Motor neuron (in vitro differentiated cells): ENCODE measurements around the gene FLNC. TPM values are rescaled to one million over a fixed set of nuclear protein-coding genes. Genes with fewer than 3 reads are reported as not detected.

Source experiments
- total RNA-seq, 8 experiments: library from RNA; unstranded; fragments of 300-600 nt; gene quantifications; 2 replicates each; pipeline versions ENCODE4 v1.2.3 to v1.2.4, GENCODE V29; 2022

FLNC gene
- total RNA-seq, 8 experiments from 2014 or later, result 1.7 to 157 (median 25.9) TPM

Other genes starting within 250 kb of the FLNC start
- 1 to 10 TPM in 5 of 8 experiments, under 1 TPM in 3; 0.50 to 3.6 (median 1.1) TPM for gene GARIN1A, start 158.1 kb upstream of the FLNC start, total RNA-seq
- 100 to 1,000 TPM in 4 of 8 experiments, 10 to 100 TPM in 4; 66.8 to 449 (median 126) TPM for gene CALU, start 91.0 kb upstream of the FLNC start, total RNA-seq
- under 1 TPM in 5 of 8 experiments, not detected in 3; 0.27 to 0.78 (median 0.43) TPM for gene OPN1SW, start 54.6 kb upstream of the FLNC start, total RNA-seq
- gene CCDC136, start 38.4 kb upstream of the FLNC start, total RNA-seq, result 10 to 100 TPM in 7 of 8 experiments, 1 to 10 TPM in 1; 3.7 to 99.4 (median 23.1) TPM
- gene ATP6V1F, start 32.5 kb downstream of the FLNC start, total RNA-seq, result 100 to 1,000 TPM; 145 to 455 (median 235) TPM
- 1 to 10 TPM in 2 of 8 experiments, under 1 TPM in 6; 0.22 to 1.5 (median 0.32) TPM for gene KCP, start 80.3 kb downstream of the FLNC start, total RNA-seq
- gene IRF5, start 107.5 kb downstream of the FLNC start, total RNA-seq, result 1 to 10 TPM in 2 of 8 experiments, under 1 TPM in 6; 0.21 to 5.6 (median 0.65) TPM
- 10 to 100 TPM; 45.3 to 63.9 (median 52.0) TPM for gene TNPO3, start 224.7 kb downstream of the FLNC start, total RNA-seq